GM23338 (cell line): Measurements from ENCODE around the gene PAX3. TPM values are rescaled to one million over a fixed set of nuclear protein-coding genes. Genes with fewer than 3 reads are reported as not detected.

Source experiments
- CREB1 ChIP-seq: fragments of 250-450 bp; sonication (Bioruptor Pico); IDR thresholded peaks from 2 replicates; pipeline ENCODE4 v1.5.0; 2020; ENCODE audit warnings: low read depth, mild to moderate bottlenecking, moderate library complexity
- ETS1 ChIP-seq: IDR thresholded peaks from 2 replicates; pipeline ENCODE4 v1.6.1; 2016; ENCODE audit warnings: antibody characterized with exemption
- EZH2phosphoT487 ChIP-seq: fragments of 200-600 bp; sonication (generic); IDR thresholded peaks from one replicate; pipeline ENCODE4 v1.8.1; 2018; ENCODE audit warnings: antibody characterized with exemption; ENCODE audit not compliant: unreplicated experiment
- NANOG ChIP-seq: IDR thresholded peaks from 2 replicates; pipeline ENCODE4 v1.6.1; 2016; ENCODE audit warnings: antibody characterized with exemption, borderline replicate concordance
- REST ChIP-seq: IDR thresholded peaks from one replicate; pipeline ENCODE4 v1.6.1; 2018; ENCODE audit warnings: antibody characterized with exemption; ENCODE audit not compliant: unreplicated experiment
- STAT1 ChIP-seq: IDR thresholded peaks from one replicate; pipeline ENCODE4 v1.6.1; 2016; ENCODE audit warnings: antibody characterized with exemption; ENCODE audit not compliant: unreplicated experiment
- ZNF331 ChIP-seq: fragments of 250-450 bp; sonication (Bioruptor Pico); IDR thresholded peaks from 2 replicates; pipeline ENCODE4 v1.5.0; 2020; ENCODE audit warnings: low read depth, mild to moderate bottlenecking, moderate library complexity
- polyA plus RNA-seq: library from polyadenylated mRNA; unstranded; fragments of >200 nt; fragmentation: Nextera tagmentation; extraction: Ambion mirVana; gene quantifications from 2 replicates; pipeline ENCODE4 v1.2.1, GENCODE V29; 2016
- total RNA-seq: library from RNA; depleted of rRNA; stranded (reverse); fragments of >200 nt; shearing (Covaris generic); gene quantifications from 2 replicates; pipeline ENCODE4 v1.2.3, GENCODE V29; 2014
- TF ChIP-seq, protein P1 (sequence below): fragments of 250-450 bp; sonication (Bioruptor Pico); IDR thresholded peaks from 2 replicates; pipeline ENCODE4 v1.5.0; 2020; ENCODE audit warnings: mild to moderate bottlenecking, moderate library complexity

PAX3 gene
- total and polyA plus RNA-seq, 2 experiments from 2014 or later, result not detected

GRCh38 chr2:222232372-222232771 is 66.4 kb downstream of the PAX3 start (continued):
- TF ChIP-seq, protein P1, sequence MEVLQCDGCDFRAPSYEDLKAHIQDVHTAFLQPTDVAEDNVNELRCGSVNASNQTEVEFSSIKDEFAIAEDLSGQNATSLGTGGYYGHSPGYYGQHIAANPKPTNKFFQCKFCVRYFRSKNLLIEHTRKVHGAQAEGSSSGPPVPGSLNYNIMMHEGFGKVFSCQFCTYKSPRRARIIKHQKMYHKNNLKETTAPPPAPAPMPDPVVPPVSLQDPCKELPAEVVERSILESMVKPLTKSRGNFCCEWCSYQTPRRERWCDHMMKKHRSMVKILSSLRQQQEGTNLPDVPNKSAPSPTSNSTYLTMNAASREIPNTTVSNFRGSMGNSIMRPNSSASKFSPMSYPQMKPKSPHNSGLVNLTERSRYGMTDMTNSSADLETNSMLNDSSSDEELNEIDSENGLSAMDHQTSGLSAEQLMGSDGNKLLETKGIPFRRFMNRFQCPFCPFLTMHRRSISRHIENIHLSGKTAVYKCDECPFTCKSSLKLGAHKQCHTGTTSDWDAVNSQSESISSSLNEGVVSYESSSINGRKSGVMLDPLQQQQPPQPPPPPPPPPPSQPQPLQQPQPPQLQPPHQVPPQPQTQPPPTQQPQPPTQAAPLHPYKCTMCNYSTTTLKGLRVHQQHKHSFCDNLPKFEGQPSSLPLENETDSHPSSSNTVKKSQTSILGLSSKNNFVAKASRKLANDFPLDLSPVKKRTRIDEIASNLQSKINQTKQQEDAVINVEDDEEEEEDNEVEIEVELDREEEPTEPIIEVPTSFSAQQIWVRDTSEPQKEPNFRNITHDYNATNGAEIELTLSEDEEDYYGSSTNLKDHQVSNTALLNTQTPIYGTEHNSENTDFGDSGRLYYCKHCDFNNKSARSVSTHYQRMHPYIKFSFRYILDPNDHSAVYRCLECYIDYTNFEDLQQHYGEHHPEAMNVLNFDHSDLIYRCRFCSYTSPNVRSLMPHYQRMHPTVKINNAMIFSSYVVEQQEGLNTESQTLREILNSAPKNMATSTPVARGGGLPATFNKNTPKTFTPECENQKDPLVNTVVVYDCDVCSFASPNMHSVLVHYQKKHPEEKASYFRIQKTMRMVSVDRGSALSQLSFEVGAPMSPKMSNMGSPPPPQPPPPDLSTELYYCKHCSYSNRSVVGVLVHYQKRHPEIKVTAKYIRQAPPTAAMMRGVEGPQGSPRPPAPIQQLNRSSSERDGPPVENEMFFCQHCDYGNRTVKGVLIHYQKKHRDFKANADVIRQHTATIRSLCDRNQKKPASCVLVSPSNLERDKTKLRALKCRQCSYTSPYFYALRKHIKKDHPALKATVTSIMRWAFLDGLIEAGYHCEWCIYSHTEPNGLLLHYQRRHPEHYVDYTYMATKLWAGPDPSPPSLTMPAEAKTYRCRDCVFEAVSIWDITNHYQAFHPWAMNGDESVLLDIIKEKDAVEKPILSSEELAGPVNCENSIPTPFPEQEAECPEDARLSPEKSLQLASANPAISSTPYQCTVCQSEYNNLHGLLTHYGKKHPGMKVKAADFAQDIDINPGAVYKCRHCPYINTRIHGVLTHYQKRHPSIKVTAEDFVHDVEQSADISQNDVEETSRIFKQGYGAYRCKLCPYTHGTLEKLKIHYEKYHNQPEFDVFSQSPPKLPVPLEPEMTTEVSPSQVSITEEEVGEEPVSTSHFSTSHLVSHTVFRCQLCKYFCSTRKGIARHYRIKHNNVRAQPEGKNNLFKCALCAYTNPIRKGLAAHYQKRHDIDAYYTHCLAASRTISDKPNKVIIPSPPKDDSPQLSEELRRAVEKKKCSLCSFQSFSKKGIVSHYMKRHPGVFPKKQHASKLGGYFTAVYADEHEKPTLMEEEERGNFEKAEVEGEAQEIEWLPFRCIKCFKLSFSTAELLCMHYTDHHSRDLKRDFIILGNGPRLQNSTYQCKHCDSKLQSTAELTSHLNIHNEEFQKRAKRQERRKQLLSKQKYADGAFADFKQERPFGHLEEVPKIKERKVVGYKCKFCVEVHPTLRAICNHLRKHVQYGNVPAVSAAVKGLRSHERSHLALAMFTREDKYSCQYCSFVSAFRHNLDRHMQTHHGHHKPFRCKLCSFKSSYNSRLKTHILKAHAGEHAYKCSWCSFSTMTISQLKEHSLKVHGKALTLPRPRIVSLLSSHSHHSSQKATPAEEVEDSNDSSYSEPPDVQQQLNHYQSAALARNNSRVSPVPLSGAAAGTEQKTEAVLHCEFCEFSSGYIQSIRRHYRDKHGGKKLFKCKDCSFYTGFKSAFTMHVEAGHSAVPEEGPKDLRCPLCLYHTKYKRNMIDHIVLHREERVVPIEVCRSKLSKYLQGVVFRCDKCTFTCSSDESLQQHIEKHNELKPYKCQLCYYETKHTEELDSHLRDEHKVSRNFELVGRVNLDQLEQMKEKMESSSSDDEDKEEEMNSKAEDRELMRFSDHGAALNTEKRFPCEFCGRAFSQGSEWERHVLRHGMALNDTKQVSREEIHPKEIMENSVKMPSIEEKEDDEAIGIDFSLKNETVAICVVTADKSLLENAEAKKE, result no peak
- no peak for TF ChIP-seq EZH2phosphoT487
- TF ChIP-seq CREB1 (CRISPR knock-in tag), result no peak
- TF ChIP-seq STAT1, result no peak
- no peak for TF ChIP-seq ETS1
- no peak for TF ChIP-seq REST
- no peak for TF ChIP-seq NANOG
- no peak for TF ChIP-seq ZNF331 (CRISPR knock-in tag)
